ENCODE measurements around the gene MYCBPAP. TPM values are rescaled to one million over a fixed set of nuclear protein-coding genes. Genes with fewer than 3 reads are reported as not detected.

MYCBPAP gene
- total RNA-seq, 1 experiment from 2014 or later = 0.52 TPM

DNA sequence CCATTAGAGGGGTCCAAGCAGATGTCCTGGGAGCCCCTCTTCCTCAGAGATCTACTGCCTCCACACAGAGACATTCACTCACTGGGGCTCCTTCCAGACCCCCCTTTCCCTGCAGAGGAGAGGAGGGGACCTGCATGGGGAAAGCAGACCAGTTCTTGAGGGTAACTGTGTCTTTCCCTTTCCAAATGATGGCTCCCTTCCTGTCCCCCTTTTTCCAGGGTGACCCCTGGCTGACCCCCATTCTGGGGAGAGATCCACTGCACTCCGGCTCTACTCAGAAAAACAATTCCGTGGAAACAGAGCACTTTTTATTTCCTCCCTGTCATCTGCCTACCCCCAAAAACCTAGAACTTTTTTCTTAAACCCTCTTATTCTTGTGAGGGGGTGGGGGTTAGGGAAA is 58.6 kb downstream of the MYCBPAP start:
- CTCF ChIA-PET = interaction anchor here (0.7 kb wide), 1 partner anchor 59 kb away, joined by 8 read pairs; no protein-coding TSS in a partner anchor
- no TSS peak for BruUV-seq (replicated peaks)

GRCh38 chr17:50568659-50569058 is 60.4 kb downstream of the MYCBPAP start:
- peaks cover 8% of the 10 kb centered on the region for H3K4me1 Mint-ChIP-seq (ENCODE audit: low read depth, unreplicated experiment)
- H3K4me3 Mint-ChIP-seq (ENCODE audit: low read depth, unreplicated experiment) = no peak overlapping the region
- TF ChIP-seq CTCF (IDR thresholded peaks at IDR 0.05; ENCODE audit: unreplicated experiment) = no peak
- H3K27ac Mint-ChIP-seq (ENCODE audit: unreplicated experiment) = no peak overlapping the region
- no TSS peak for BruUV-seq (replicated peaks)
- no peaks in the 10 kb centered on the region for H3K9me3 Mint-ChIP-seq (ENCODE audit: low read depth, unreplicated experiment)
- CTCF ChIA-PET = interaction anchor here (0.8 to 1.2 kb wide), 2 partner anchors 14 to 19 kb away, joined by 3 read pairs; no protein-coding TSS in a partner anchor
- H3K36me3 Mint-ChIP-seq (ENCODE audit: insufficient read depth, unreplicated experiment) = peaks cover 5% of the 10 kb centered on the region
- peaks cover 91% of the 10 kb centered on the region for H3K27me3 Mint-ChIP-seq (ENCODE audit: unreplicated experiment)
- DNase-seq = no peak
- intact Hi-C loops (cut with micrococcal nuclease; ENCODE audit: unreplicated experiment) = no loop called here

More for the DNA sequence above, 58.6 kb downstream of the MYCBPAP start:
- intact Hi-C loops (cut with micrococcal nuclease; ENCODE audit: unreplicated experiment) = no loop called here
- Mint-ChIP-seq H3K27ac (ENCODE audit: unreplicated experiment) (no peak overlapping the region), H3K9me3 (ENCODE audit: low read depth, unreplicated experiment) (no peaks in the 10 kb centered on the region), H3K4me1 (ENCODE audit: low read depth, unreplicated experiment) (peaks cover 13% of the 10 kb centered on the region), H3K27me3 (ENCODE audit: unreplicated experiment) (peaks cover 91% of the 10 kb centered on the region), H3K4me3 (ENCODE audit: low read depth, unreplicated experiment) (no peak overlapping the region), H3K36me3 (ENCODE audit: insufficient read depth, unreplicated experiment) (peaks cover 5% of the 10 kb centered on the region)
- no peak for DNase-seq
- TF ChIP-seq CTCF (IDR thresholded peaks at IDR 0.05; ENCODE audit: unreplicated experiment) = no peak

GRCh38 chr17:50569592-50569991 is 61.4 kb downstream of the MYCBPAP start:
- BruUV-seq (replicated peaks) = no TSS peak
- Mint-ChIP-seq H3K27me3 (ENCODE audit: unreplicated experiment) (peaks cover 91% of the 10 kb centered on the region), H3K9me3 (ENCODE audit: low read depth, unreplicated experiment) (no peaks in the 10 kb centered on the region), H3K4me3 (ENCODE audit: low read depth, unreplicated experiment) (no peak overlapping the region), H3K36me3 (ENCODE audit: insufficient read depth, unreplicated experiment) (peaks cover 5% of the 10 kb centered on the region), H3K4me1 (ENCODE audit: low read depth, unreplicated experiment) (peaks cover 8% of the 10 kb centered on the region), H3K27ac (ENCODE audit: unreplicated experiment) (no peak overlapping the region)
- no peak for TF ChIP-seq CTCF (IDR thresholded peaks at IDR 0.05; ENCODE audit: unreplicated experiment)
- DNase-seq = no peak
- CTCF ChIA-PET = no interaction called here
- intact Hi-C loops (cut with micrococcal nuclease; ENCODE audit: unreplicated experiment) = no loop called here

- no peak overlapping the region for H3K4me3 Mint-ChIP-seq (ENCODE audit: low read depth, unreplicated experiment)
- no peaks in the 10 kb centered on the region for H3K9me3 Mint-ChIP-seq (ENCODE audit: low read depth, unreplicated experiment)
- CTCF ChIA-PET = interaction anchor here (0.6 to 1.1 kb wide), 2 partner anchors 9 to 36 kb away, joined by 3 to 4 read pairs; no protein-coding TSS in a partner anchor
- no TSS peak for BruUV-seq (replicated peaks)
- no peak for TF ChIP-seq CTCF (IDR thresholded peaks at IDR 0.05; ENCODE audit: unreplicated experiment)
- intact Hi-C loops (cut with micrococcal nuclease; ENCODE audit: unreplicated experiment) = no loop called here
- peaks cover 1% of the 10 kb centered on the region for H3K36me3 Mint-ChIP-seq (ENCODE audit: insufficient read depth, unreplicated experiment)
- no peak overlapping the region for H3K27ac Mint-ChIP-seq (ENCODE audit: unreplicated experiment)
- H3K27me3 Mint-ChIP-seq (ENCODE audit: unreplicated experiment) = peaks cover 87% of the 10 kb centered on the region
- H3K4me1 Mint-ChIP-seq (ENCODE audit: low read depth, unreplicated experiment) = peaks cover 3% of the 10 kb centered on the region
- DNase-seq = no peak
Measured at GRCh38 chr17:50570032-50570431, 61.8 kb downstream of the MYCBPAP start.
